H1 (cell line): ENCODE data around the gene DIDO1. TPM values are rescaled to one million over a fixed set of nuclear protein-coding genes. Genes with fewer than 3 reads are reported as not detected.

Experiments
- CTCF ChIA-PET: fragments of 300-600 bp; sonication (Branson Sonifier 250); formaldehyde crosslinking; loops from one replicate; lab custom pipeline; 2021; ENCODE audit not compliant: partially characterized antibody; lab: Charles Lee
- POLR2A ChIA-PET: fragments of 300-600 bp; sonication (Branson Sonifier 250); formaldehyde crosslinking; loops from one replicate; lab custom pipeline; 2021; ENCODE audit warnings: inconsistent platforms; ENCODE audit not compliant: partially characterized antibody; lab: Charles Lee
- DNase-seq, 2 experiments: peaks; one replicate each; pipeline versions ENCODE4 v3.0.0 to v3.0.0-alpha.2; 2010 to 2022; ENCODE audit warnings: low spot score in 2 of 2, low read depth in 1 of 2, mixed read lengths in 1 of 2
- FAIRE-seq: peaks from 2 replicates; lab custom pipeline; 2011; peaks lifted over from hg19 to GRCh38; lab: Jason Lieb, UNC
- H2AFZ ChIP-seq: 2 replicates; pipeline ENCODE4 v1.8.1; 2012; ENCODE audit warnings: low read length, inconsistent platforms
- H2AK5ac ChIP-seq: 2 replicates; pipeline ENCODE4 v1.6.1; 2013; ENCODE audit warnings: low read depth, low read length
- H2BK120ac ChIP-seq: replicated peaks from 2 replicates; pipeline ENCODE3; 2013; ENCODE audit warnings: low read depth, low read length, inconsistent platforms
- H2BK12ac ChIP-seq: 2 replicates; pipeline ENCODE4 v1.6.1; 2013; ENCODE audit warnings: low read depth, low read length
- H2BK15ac ChIP-seq: 2 replicates; pipeline ENCODE4 v1.6.1; 2013; ENCODE audit warnings: low read length
- H2BK20ac ChIP-seq: 2 replicates; pipeline ENCODE4 v1.6.1; 2013; ENCODE audit warnings: low read length
- H2BK5ac ChIP-seq: 2 replicates; pipeline ENCODE4 v1.6.1; 2013; ENCODE audit warnings: low read depth, low read length
- H3K14ac ChIP-seq: 2 replicates; pipeline ENCODE4 v1.6.1; 2013; ENCODE audit warnings: inconsistent platforms; ENCODE audit not compliant: insufficient read length
- H3K18ac ChIP-seq: 2 replicates; pipeline ENCODE4 v1.6.1; 2013; ENCODE audit warnings: low read length; ENCODE audit errors: extremely low read depth
- H3K23ac ChIP-seq: 2 replicates; pipeline ENCODE4 v1.6.1; 2013; ENCODE audit warnings: inconsistent platforms; ENCODE audit not compliant: insufficient read length
- H3K23me2 ChIP-seq: 2 replicates; pipeline ENCODE4 v1.6.1; 2013; ENCODE audit warnings: low read depth, low read length
- H3K27ac ChIP-seq: 2 replicates; pipeline ENCODE4 v1.6.1; 2011; ENCODE audit warnings: low read depth, low read length, inconsistent platforms
- H3K27me3 ChIP-seq, 4 experiments: replicated peaks in 1 of 4; 1 replicate in 1 of 4; 2 replicates in 3 of 4; pipeline versions ENCODE4 v1.6.1 to v1.8.1; 2011 to 2013; ENCODE audit warnings: low read length in 3 of 4, mild to moderate bottlenecking in 3 of 4, inconsistent platforms in 2 of 4, mixed read lengths in 2 of 4, moderate library complexity in 1 of 4; ENCODE audit not compliant: control insufficient read depth in 3 of 4, insufficient read depth in 3 of 4; ENCODE audit errors: extremely low read depth in 1 of 4
- H3K36me3 ChIP-seq, 4 experiments: 2 replicates each; pipeline versions ENCODE4 v1.6.1 to v1.8.1; 2011 to 2013; ENCODE audit warnings: mild to moderate bottlenecking in 4 of 4, low read length in 3 of 4, moderate library complexity in 2 of 4, control low read depth in 1 of 4, inconsistent platforms in 1 of 4; ENCODE audit not compliant: insufficient read depth in 4 of 4, control insufficient read depth in 2 of 4
- H3K4ac ChIP-seq: replicated peaks from 2 replicates; pipeline ENCODE3; 2013; ENCODE audit warnings: low read length, low read depth, mixed read lengths, inconsistent platforms; ENCODE audit not compliant: insufficient read length
- H3K4me1 ChIP-seq, 4 experiments: replicated peaks in 1 of 4; 1 replicate in 1 of 4; 2 replicates in 3 of 4; pipeline versions ENCODE4 v1.6.1 to v1.8.1; 2011 to 2013; ENCODE audit warnings: low read length in 3 of 4, inconsistent platforms in 2 of 4, mixed read lengths in 1 of 4; ENCODE audit not compliant: insufficient read depth in 4 of 4, control insufficient read depth in 3 of 4
- H3K4me2 ChIP-seq, 2 experiments: 2 replicates each; pipeline versions ENCODE4 v1.6.1 to v1.8.1; 2011 to 2013; ENCODE audit warnings: low read depth in 2 of 2, low read length in 2 of 2, control low read depth in 1 of 2, inconsistent platforms in 1 of 2, mild to moderate bottlenecking in 1 of 2; ENCODE audit not compliant: insufficient read depth in 1 of 2
- H3K4me3 ChIP-seq, 4 experiments: fragments of 200-600, 300-600 bp in 1 of 4; sonication (generic), shearing (Covaris generic), sonication (Bioruptor Twin) in 1 of 4; 2 replicates each; pipeline versions ENCODE4 v1.5.1 to v1.8.1; 2011 to 2016; ENCODE audit warnings: low read length in 4 of 4, low read depth in 3 of 4, control low read depth in 2 of 4, inconsistent platforms in 2 of 4, mild to moderate bottlenecking in 2 of 4, mixed read lengths in 1 of 4, moderate library complexity in 1 of 4; ENCODE audit not compliant: insufficient read depth in 2 of 4; ENCODE audit errors: extremely low read depth in 1 of 4
- H3K56ac ChIP-seq: replicated peaks from 2 replicates; pipeline ENCODE3; 2013; ENCODE audit warnings: low read depth, mild to moderate bottlenecking, mixed read lengths, low read length, inconsistent platforms; ENCODE audit not compliant: insufficient read length
- H3K79me1 ChIP-seq: 2 replicates; pipeline ENCODE4 v1.6.1; 2013; ENCODE audit warnings: low read depth, low read length, control low read depth
- H3K79me2 ChIP-seq, 2 experiments: 2 replicates each; pipeline versions ENCODE4 v1.6.1 to v1.8.1; 2012 to 2013; ENCODE audit warnings: low read length in 2 of 2, mild to moderate bottlenecking in 2 of 2, inconsistent platforms in 1 of 2; ENCODE audit not compliant: insufficient read depth in 2 of 2, control insufficient read depth in 1 of 2
- H3K9ac ChIP-seq, 4 experiments: replicated peaks in 1 of 4; 1 replicate in 1 of 4; 2 replicates in 3 of 4; pipeline versions ENCODE4 v1.6.1 to v1.8.1; 2011 to 2013; ENCODE audit warnings: low read depth in 3 of 4, low read length in 3 of 4, control low read depth in 2 of 4, mild to moderate bottlenecking in 2 of 4, moderate library complexity in 2 of 4, inconsistent platforms in 1 of 4; ENCODE audit errors: extremely low read depth in 1 of 4
- H3K9me3 ChIP-seq, 2 experiments: 2 replicates each; pipeline versions ENCODE4 v1.6.1 to v1.8.1; 2012 to 2013; ENCODE audit warnings: mild to moderate bottlenecking in 2 of 2, moderate library complexity in 2 of 2, control low read depth in 1 of 2, inconsistent platforms in 1 of 2, low read depth in 1 of 2, low read length in 1 of 2, mixed read lengths in 1 of 2; ENCODE audit not compliant: insufficient read depth in 2 of 2
- H4K20me1 ChIP-seq, 2 experiments: replicated peaks in 1 of 2; 2 replicates each; pipeline versions ENCODE3 to v1.8.1; 2011 to 2013; ENCODE audit warnings: inconsistent platforms in 2 of 2, low read length in 2 of 2, mild to moderate bottlenecking in 1 of 2; ENCODE audit not compliant: insufficient read depth in 2 of 2, control insufficient read depth in 1 of 2
- H4K5ac ChIP-seq: 2 replicates; pipeline ENCODE4 v1.6.1; 2013; ENCODE audit warnings: low read length, low read depth, mixed read lengths, inconsistent platforms; ENCODE audit not compliant: insufficient read length
- H4K8ac ChIP-seq: 2 replicates; pipeline ENCODE4 v1.8.0; 2013; ENCODE audit warnings: mild to moderate bottlenecking, moderate library complexity, low read length, inconsistent platforms; ENCODE audit not compliant: insufficient read depth; ENCODE audit errors: extremely low read depth
- H4K91ac ChIP-seq: replicated peaks from 2 replicates; pipeline ENCODE3; 2013; ENCODE audit warnings: low read length, mixed read lengths, inconsistent platforms; ENCODE audit not compliant: insufficient read length
- CHD1 ChIP-seq: IDR thresholded peaks from 2 replicates; pipeline ENCODE4 v1.6.1; 2012; ENCODE audit warnings: low read depth, low read length, improper control_type of control experiment
- EGR1 ChIP-seq: IDR thresholded peaks from 2 replicates; pipeline ENCODE4 v1.6.1; 2011; ENCODE audit warnings: low read depth, low read length, borderline replicate concordance
- FOSL1 ChIP-seq: IDR thresholded peaks from 2 replicates; pipeline ENCODE4 v1.6.1; 2011; ENCODE audit warnings: mild to moderate bottlenecking, low read depth, low read length, moderate library complexity; ENCODE audit not compliant: insufficient read depth
- JUND ChIP-seq: IDR thresholded peaks from 2 replicates; pipeline ENCODE4 v1.6.1; 2011; ENCODE audit warnings: mild to moderate bottlenecking, improper control_type of control experiment, low read length
- NANOG ChIP-seq: IDR thresholded peaks from 2 replicates; pipeline ENCODE4 v1.6.1; 2011; ENCODE audit warnings: low read length, low read depth, mild to moderate bottlenecking, inconsistent platforms; ENCODE audit not compliant: insufficient read depth, poor library complexity, severe bottlenecking
- SIRT6 ChIP-seq: IDR thresholded peaks from one replicate; pipeline ENCODE4 v1.7.1; 2012; ENCODE audit warnings: low read length, inconsistent platforms
- SUZ12 ChIP-seq: fragments of 200-600 bp; sonication (generic); IDR thresholded peaks from 2 replicates; pipeline ENCODE4 v1.6.1; 2012; ENCODE audit warnings: mild to moderate bottlenecking, inconsistent platforms, low read length, moderate library complexity, mixed read lengths
- WGBS, 2 experiments: shearing (Covaris generic) in 1 of 2; methylation state at CpG; one replicate each; pipeline versions ENCODE4 v1.1.6 to v1.1.7; 2013 to 2015; ENCODE audit warnings: low lambda C conversion rate in 2 of 2, mixed read lengths in 2 of 2, inconsistent platforms in 1 of 2, low coverage in 1 of 2, missing lambda C conversion rate in 1 of 2; ENCODE audit not compliant: insufficient replicate concordance in 2 of 2, insufficient coverage in 1 of 2, insufficient read length in 1 of 2; ENCODE audit errors: extremely low coverage in 1 of 2, missing lambda C conversion rate in 1 of 2; 5-methylcytosine and 5-hydroxymethylcytosine counted together
- polyA plus RNA-seq, 7 experiments: library from polyadenylated mRNA; depleted of rRNA in 3 of 7; stranded (reverse) in 5 of 7; unstranded in 2 of 7; fragments of >200 nt in 5 of 7; fragments of 200-250 nt in 2 of 7; gene quantifications; 1 replicate in 5 of 7; 2 replicates in 1 of 7; 4 replicates in 1 of 7; pipeline versions ENCODE4 v1.2.1 to v1.2.3, GENCODE V29; 2011 to 2013; ENCODE audit warnings: missing spikeins in 2 of 7, mixed read lengths in 2 of 7
- total RNA-seq: library from RNA; stranded (reverse); fragmentation: NEBNext Ultra II Directional; extraction: Animal tissue kit (Norgen Biotek cat#: 25700); gene quantifications from 2 replicates; pipeline ENCODE4 v1.2.1, GENCODE V29; 2021
- TF ChIP-seq, protein P1 (sequence below): IDR thresholded peaks from 2 replicates; pipeline ENCODE4 v1.6.1; 2011; ENCODE audit warnings: low read depth, mild to moderate bottlenecking, low read length; ENCODE audit not compliant: insufficient read depth

DIDO1 gene
- total and polyA plus RNA-seq, 2 of the 8 experiments (the other 6 are each of a cell fraction or from before 2014, with no cell fraction given), result 53.6 to 82.8 TPM

DNA sequence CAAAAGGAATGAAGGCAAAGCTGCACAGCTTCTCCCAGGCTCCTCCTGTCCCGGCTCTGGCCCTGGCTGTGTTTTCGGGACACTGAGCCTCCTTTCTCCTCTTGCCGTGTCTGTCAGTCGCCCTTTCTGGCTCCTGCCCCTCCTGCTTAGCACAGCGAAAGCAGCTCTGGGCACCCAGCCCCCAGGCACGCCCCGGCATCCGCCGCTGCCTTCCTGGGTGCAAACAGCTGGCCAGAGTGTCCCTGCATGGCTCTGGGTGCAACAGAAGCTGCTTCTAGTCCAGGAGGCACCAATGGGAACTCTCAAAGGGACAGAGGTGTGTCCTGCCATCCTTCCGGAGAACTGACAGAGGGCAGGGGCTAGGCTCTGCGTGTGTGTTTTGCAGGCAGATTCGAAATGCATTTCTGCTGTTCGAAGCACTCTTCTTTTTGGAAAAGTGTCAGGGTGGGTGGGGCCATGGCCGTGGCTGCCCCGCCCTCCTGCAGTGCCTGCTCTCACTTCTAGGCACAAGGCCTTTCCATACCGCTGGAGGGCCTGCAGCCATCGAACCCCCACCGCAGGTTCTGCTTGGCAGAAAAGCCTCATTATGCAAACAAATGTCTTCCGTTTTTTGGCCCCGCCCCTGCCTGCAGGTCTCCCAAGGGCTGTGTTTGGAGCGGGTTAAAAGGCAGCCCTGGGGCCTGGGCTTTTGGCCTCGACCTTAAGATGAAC lies 93.9 kb downstream of the DIDO1 start:
- H3K79me1 ChIP-seq, result no peaks in the 10 kb centered on the region
- no peak overlapping the region for H2BK12ac ChIP-seq
- no peaks in the 10 kb centered on the region for H3K23me2 ChIP-seq
- H3K18ac ChIP-seq, result no peak overlapping the region
- POLR2A ChIA-PET, result interaction anchor here (0.9 to 3.5 kb wide), 6 partner anchors 10 to 23 kb away, joined by 3 to 22 read pairs (median 10); partner anchors contain the start of gene COL9A3
- H2BK20ac ChIP-seq, result no peak overlapping the region
- no peak overlapping the region for H4K5ac ChIP-seq
- no peaks in the 10 kb centered on the region for H3K79me2 ChIP-seq
- H4K91ac ChIP-seq, result no peak overlapping the region
- H3K9ac ChIP-seq, result no peak overlapping the region
- WGBS, 2 experiments, result 81% methylated on average over 21 of the region's 22 CpGs; no CpG with 5 or more reads in 1 of the 2 experiments
- no peak overlapping the region for H2AK5ac ChIP-seq
- H2BK120ac ChIP-seq, result no peak overlapping the region
- DNase-seq (no peak), FAIRE-seq (no peak)
- no peak overlapping the region for H3K4me3 ChIP-seq
- H3K4ac ChIP-seq, result no peak overlapping the region
- H4K20me1 ChIP-seq, result no peaks in the 10 kb centered on the region
- peaks cover 0 to 10% (median 0%) of the 10 kb centered on the region in 4 experiments; a peak in 2 of 7 replicates for H3K4me1 ChIP-seq
- no peaks in the 10 kb centered on the region for H3K27me3 ChIP-seq
- H2BK15ac ChIP-seq, result no peak overlapping the region
- TF ChIP-seq FOSL1 (no peak), CHD1 (no peak), EGR1 (no peak), JUND (no peak), SUZ12 (no peak), NANOG (no peak), SIRT6 (no peak)
- TF ChIP-seq, protein P1, sequence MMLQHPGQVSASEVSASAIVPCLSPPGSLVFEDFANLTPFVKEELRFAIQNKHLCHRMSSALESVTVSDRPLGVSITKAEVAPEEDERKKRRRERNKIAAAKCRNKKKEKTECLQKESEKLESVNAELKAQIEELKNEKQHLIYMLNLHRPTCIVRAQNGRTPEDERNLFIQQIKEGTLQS, result no peak
- no peaks in the 10 kb centered on the region for H3K9me3 ChIP-seq
- H4K8ac ChIP-seq, result no peak overlapping the region; the same call in 1 of the 2 replicates
- no peak overlapping the region for H3K23ac ChIP-seq
- CTCF ChIA-PET, result interaction anchor here (0.6 to 3.8 kb wide), 7 partner anchors 9 to 174 kb away, joined by 3 to 22 read pairs (median 4); partner anchors contain the start of gene BHLHE23
- no peak overlapping the region for H2AFZ ChIP-seq
- no peak overlapping the region for H3K14ac ChIP-seq
- no peak overlapping the region for H3K27ac ChIP-seq
- H2BK5ac ChIP-seq, result no peak overlapping the region
- H3K4me2 ChIP-seq, result no peak overlapping the region
- no peak overlapping the region for H3K56ac ChIP-seq
- peaks cover 0 to 25% (median 4%) of the 10 kb centered on the region in 4 experiments; a peak in 5 of 8 replicates for H3K36me3 ChIP-seq
